ENCODE measurements around the gene COTL1. TPM values are rescaled to one million over a fixed set of nuclear protein-coding genes. Genes with fewer than 3 reads are reported as not detected.

Gene COTL1
- total and polyA plus RNA-seq, 9 of the 15 experiments (the other 6 are each of a cell fraction or from before 2014, with no cell fraction given): 27.7 to 185 (median 72.5) TPM

- TF ChIP-seq MGA (IDR thresholded peaks at IDR 0.05) (peak; percentile 80), YBX1 (IDR thresholded peaks at IDR 0.05) (no peak), CTBP1 (IDR thresholded peaks at IDR 0.05; ENCODE audit: borderline replicate concordance) (peak; percentile 99), GATA2 (CRISPR knock-in tag; IDR thresholded peaks at IDR 0.05) (peak; percentile 76; the same call in 1 of the 2 replicates), CUX1 (CRISPR knock-in tag; IDR thresholded peaks at IDR 0.05) (no peak), GABPB1 (CRISPR knock-in tag; IDR thresholded peaks at IDR 0.05) (peak; percentile 69), DNMT1 (IDR thresholded peaks at IDR 0.05) (no peak)
Measured at GRCh38 chr16:84593825-84594724, 23.8 kb downstream of the COTL1 start (continued).

Measured in K562 (cell line).